Natural killer cell (primary cell): ENCODE results near the gene SRMS. TPM values are rescaled to one million over a fixed set of nuclear protein-coding genes. Genes with fewer than 3 reads are reported as not detected.

Experiments used
- ATAC-seq, 3 donors: fragments of 150-1000 bp in 2 of 3; fragments of 200-7000 bp in 1 of 3; cut with Tn5 transposase; 1 replicate in 1 of 3; 2 replicates in 2 of 3; pipeline ENCODE4 v1.10.0; 2021; ENCODE audit warnings: mild to moderate bottlenecking in 2 of 3, moderate library complexity in 2 of 3
- DNase-seq, 2 donors: peaks; one replicate each; pipeline versions ENCODE4 v3.0.0 to v3.0.0-alpha.2; 2013 to 2021; ENCODE audit warnings: mixed read lengths in 1 of 2
- H3K27ac ChIP-seq: one replicate; pipeline ENCODE4 v1.5.1; 2013; ENCODE audit warnings: mild to moderate bottlenecking, low read length
- H3K27me3 ChIP-seq: one replicate; pipeline ENCODE4 v1.6.1; 2013; ENCODE audit warnings: low read length; ENCODE audit not compliant: control insufficient read depth, insufficient read depth
- H3K36me3 ChIP-seq: one replicate; pipeline ENCODE4 v1.6.1; 2013; ENCODE audit warnings: low read length; ENCODE audit not compliant: control insufficient read depth, insufficient read depth
- H3K4me1 ChIP-seq: one replicate; pipeline ENCODE4 v1.6.1; 2013; ENCODE audit warnings: low read length; ENCODE audit not compliant: control insufficient read depth, insufficient read depth
- H3K4me3 ChIP-seq: one replicate; pipeline ENCODE4 v1.5.1; 2013; ENCODE audit warnings: low read length
- H3K9me3 ChIP-seq: one replicate; pipeline ENCODE4 v1.6.1; 2013; ENCODE audit warnings: low read length; ENCODE audit not compliant: control insufficient read depth, insufficient read depth
- H3K27ac Mint-ChIP-seq, 2 donors: one replicate each; pipeline ENCODE4 v1.8.0; 2022; ENCODE audit warnings: mild to moderate bottlenecking in 2 of 2, mixed read lengths in 2 of 2, moderate library complexity in 1 of 2
- H3K27me3 Mint-ChIP-seq, 2 donors: one replicate each; pipeline ENCODE4 v1.8.0; 2022; ENCODE audit warnings: low read depth in 2 of 2, mixed read lengths in 2 of 2
- H3K36me3 Mint-ChIP-seq: one replicate; pipeline ENCODE4 v1.8.0; 2022; ENCODE audit warnings: mixed read lengths
- H3K4me1 Mint-ChIP-seq, 2 donors: one replicate each; pipeline ENCODE4 v1.8.0; 2022; ENCODE audit warnings: mixed read lengths in 2 of 2
- H3K4me3 Mint-ChIP-seq: one replicate; pipeline ENCODE4 v1.8.0; 2022; ENCODE audit warnings: mild to moderate bottlenecking, moderate library complexity, mixed read lengths
- H3K9me3 Mint-ChIP-seq, 2 donors: one replicate each; pipeline ENCODE4 v1.8.0; 2022; ENCODE audit warnings: mixed read lengths in 2 of 2
- CTCF ChIP-seq: fragments of 200-600 bp; IDR thresholded peaks from one replicate; pipeline ENCODE4 v1.8.0; 2022; ENCODE audit warnings: antibody characterized with exemption
- whole genome bisulfite sequencing: methylation state at CpG from one replicate; pipeline ENCODE4 v1.1.7; 2013; ENCODE audit warnings: missing lambda C conversion rate; ENCODE audit not compliant: insufficient coverage; 5-methylcytosine and 5-hydroxymethylcytosine counted together
- intact Hi-C: fragments of 100-400 bp; cut with micrococcal nuclease; formaldehyde crosslinking; loops from one replicate; pipeline ENCODE4 v1.14.2; 2022
- total RNA-seq, 4 donors: library from RNA; stranded (reverse); fragments of 120-200 nt in 1 of 4; gene quantifications; one replicate each; pipeline versions ENCODE4 v1.2.3 to v1.2.4, GENCODE V29; 2013 to 2022

Gene SRMS
- total RNA-seq, 3 donors from 2014 or later (not counting 1 experiment from before 2014, with no cell fraction given), result 0.16 to 0.23 TPM; not detected in 1

GRCh38 chr20:63492982-63493381 lies 54.6 kb downstream of the SRMS start:
- WGBS, result 94% methylated on average over 14 of the region's 14 CpGs

GRCh38 chr20:63492518-63492917 lies 55.0 kb downstream of the SRMS start:
- no peak overlapping the region for H3K4me3 Mint-ChIP-seq
- H3K27ac Mint-ChIP-seq, result no peak overlapping the region
- Histone ChIP-seq H3K36me3 (no peaks in the 10 kb centered on the region), H3K4me3 (no peak overlapping the region), H3K9me3 (no peaks in the 10 kb centered on the region), H3K4me1 (peaks cover 10% of the 10 kb centered on the region), H3K27me3 (peaks cover 16% of the 10 kb centered on the region), H3K27ac (no peak overlapping the region)
- H3K27me3 Mint-ChIP-seq, result peaks cover 0 to 8% of the 10 kb centered on the region in 2 donors
- ATAC-seq (no peak), DNase-seq (no peak)
- intact Hi-C loops, result no loop called here
- H3K4me1 Mint-ChIP-seq, result no peaks in the 10 kb centered on the region
- H3K9me3 Mint-ChIP-seq, result peaks cover 0 to 8% of the 10 kb centered on the region in 2 donors
- no peak for TF ChIP-seq CTCF
- no peaks in the 10 kb centered on the region for H3K36me3 Mint-ChIP-seq
- WGBS, result 89% methylated on average over 2 of the region's 2 CpGs

More at GRCh38 chr20:63492982-63493381, 54.6 kb downstream of the SRMS start:
- peaks cover 0 to 8% of the 10 kb centered on the region in 2 donors for H3K9me3 Mint-ChIP-seq
- no peaks in the 10 kb centered on the region for H3K36me3 ChIP-seq
- H3K4me1 ChIP-seq, result peaks cover 12% of the 10 kb centered on the region
- no peak overlapping the region for H3K27ac ChIP-seq
- H3K9me3 ChIP-seq, result no peaks in the 10 kb centered on the region
- no peak overlapping the region for H3K4me3 ChIP-seq
- no peak overlapping the region for H3K27ac Mint-ChIP-seq
- H3K27me3 Mint-ChIP-seq, result peaks cover 0 to 8% of the 10 kb centered on the region in 2 donors
- TF ChIP-seq CTCF, result no peak
- peaks cover 21% of the 10 kb centered on the region for H3K27me3 ChIP-seq
- intact Hi-C loops, result no loop called here
- no peaks in the 10 kb centered on the region for H3K36me3 Mint-ChIP-seq
- DNase-seq, result no peak
- no peaks in the 10 kb centered on the region for H3K4me1 Mint-ChIP-seq
- ATAC-seq, result no peak
- no peak overlapping the region for H3K4me3 Mint-ChIP-seq

GRCh38 chr20:63491635-63492230 lies 55.8 kb downstream of the SRMS start:
- no peak for ATAC-seq
- no peak overlapping the region for H3K27ac Mint-ChIP-seq
- no peak for DNase-seq
- WGBS, result 68% methylated on average over 4 of the region's 4 CpGs
- Histone ChIP-seq H3K9me3 (no peaks in the 10 kb centered on the region), H3K36me3 (no peaks in the 10 kb centered on the region), H3K4me3 (no peak overlapping the region), H3K27ac (no peak overlapping the region), H3K27me3 (peaks cover 9% of the 10 kb centered on the region), H3K4me1 (peaks cover 10% of the 10 kb centered on the region)
- H3K27me3 Mint-ChIP-seq, result peaks cover 0 to 11% of the 10 kb centered on the region in 2 donors
- no peaks in the 10 kb centered on the region for H3K36me3 Mint-ChIP-seq
- peaks cover 0 to 8% of the 10 kb centered on the region in 2 donors for H3K9me3 Mint-ChIP-seq
- no peak overlapping the region for H3K4me3 Mint-ChIP-seq
- no peaks in the 10 kb centered on the region for H3K4me1 Mint-ChIP-seq
- intact Hi-C loops, result no loop called here
- TF ChIP-seq CTCF, result no peak

GRCh38 chr20:63491078-63491477 lies 56.5 kb downstream of the SRMS start:
- H3K27ac Mint-ChIP-seq, result no peak overlapping the region
- H3K27me3 ChIP-seq, result peaks cover 3% of the 10 kb centered on the region
- H3K4me1 Mint-ChIP-seq, result no peaks in the 10 kb centered on the region

More at GRCh38 chr20:63491078-63491477, 56.5 kb downstream of the SRMS start:
- Mint-ChIP-seq H3K27me3 (peaks cover 0 to 13% of the 10 kb centered on the region in 2 donors), H3K36me3 (no peaks in the 10 kb centered on the region), H3K9me3 (peaks cover 0 to 8% of the 10 kb centered on the region in 2 donors), H3K4me3 (no peak overlapping the region)
- Histone ChIP-seq H3K4me1 (peaks cover 4% of the 10 kb centered on the region), H3K36me3 (no peaks in the 10 kb centered on the region), H3K27ac (no peak overlapping the region), H3K4me3 (no peak overlapping the region), H3K9me3 (no peaks in the 10 kb centered on the region)
- 85% methylated on average over 4 of the region's 4 CpGs for WGBS
- intact Hi-C loops, result no loop called here
- DNase-seq (no peak), ATAC-seq (no peak)
- no peak for TF ChIP-seq CTCF
